SK-N-MC (cell line): Measurements from ENCODE around the gene PELI2.

Experiments
- DNase-seq: peaks from one replicate; pipeline ENCODE4 v3.0.0-alpha.2; 2011; ENCODE audit warnings: low read depth, low spot score
- H3K27ac ChIP-seq: fragments of 200-600 bp; sonication (generic); 2 replicates; pipeline ENCODE4 v1.5.1; 2016; ENCODE audit warnings: mixed run types
- H3K36me3 ChIP-seq: fragments of 200-600 bp; sonication (generic); 2 replicates; pipeline ENCODE4 v1.6.1; 2017; ENCODE audit warnings: antibody characterized with exemption, low read length, mixed read lengths; ENCODE audit not compliant: insufficient read depth
- H3K4me3 ChIP-seq: fragments of 200-600 bp; sonication (generic); 2 replicates; pipeline ENCODE4 v1.5.1; 2016
- H3K9ac ChIP-seq: fragments of 200-600 bp; sonication (generic); 2 replicates; pipeline ENCODE4 v1.8.0; 2017; ENCODE audit warnings: mixed run types, mixed read lengths; ENCODE audit not compliant: insufficient read length
- H3K9me3 ChIP-seq: fragments of 200-600 bp; sonication (generic); 2 replicates; pipeline ENCODE4 v1.6.1; 2017; ENCODE audit warnings: low read depth, mild to moderate bottlenecking, antibody characterized with exemption, low read length, moderate library complexity, mixed read lengths
- EZH2 ChIP-seq: fragments of 200-600 bp; sonication (generic); IDR thresholded peaks from one replicate; pipeline ENCODE4 v1.6.1; 2017; ENCODE audit warnings: antibody characterized with exemption
- FOXP2 ChIP-seq: optimal IDR thresholded peaks from 2 replicates; pipeline ENCODE3; 2011; ENCODE audit warnings: mild to moderate bottlenecking, moderate library complexity; ENCODE audit not compliant: insufficient read depth; ENCODE audit errors: extremely low read length, control extremely low read depth
- POLR2AphosphoS5 ChIP-seq: IDR thresholded peaks from 2 replicates; pipeline ENCODE4 v1.6.1; 2012; ENCODE audit warnings: mild to moderate bottlenecking, low read depth, low read length, borderline replicate concordance

The PELI2 gene

DNA sequence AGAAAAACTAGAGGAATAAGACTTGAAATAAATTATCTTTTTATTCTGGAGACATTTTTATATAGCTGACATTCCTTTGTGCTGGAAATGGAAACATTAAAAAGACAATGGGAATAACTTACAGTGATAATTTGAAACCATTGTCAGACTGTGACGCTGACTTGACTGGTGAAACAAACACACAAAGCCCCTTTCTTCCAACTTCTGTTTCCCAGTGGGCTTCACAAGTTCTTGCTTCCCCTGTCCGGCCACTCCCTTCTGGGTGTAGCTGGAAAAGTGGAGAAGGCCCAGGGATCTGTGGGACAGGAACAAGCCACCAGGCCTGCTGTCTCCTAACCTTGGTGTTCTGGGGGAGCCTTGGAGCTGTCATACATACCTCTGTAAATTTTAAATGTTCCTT lies 58.8 kb downstream of the PELI2 start:
- H3K36me3 ChIP-seq, result peaks cover 12% of the 10 kb centered on the region
- no peak for DNase-seq
- H3K9me3 ChIP-seq, result no peaks in the 10 kb centered on the region
- H3K4me3 ChIP-seq, result no peak overlapping the region
- TF ChIP-seq POLR2AphosphoS5 (no peak), FOXP2 (no peak)
- H3K27ac ChIP-seq, result peak overlapping the region; percentile 15
- no peak overlapping the region for H3K9ac ChIP-seq

DNA sequence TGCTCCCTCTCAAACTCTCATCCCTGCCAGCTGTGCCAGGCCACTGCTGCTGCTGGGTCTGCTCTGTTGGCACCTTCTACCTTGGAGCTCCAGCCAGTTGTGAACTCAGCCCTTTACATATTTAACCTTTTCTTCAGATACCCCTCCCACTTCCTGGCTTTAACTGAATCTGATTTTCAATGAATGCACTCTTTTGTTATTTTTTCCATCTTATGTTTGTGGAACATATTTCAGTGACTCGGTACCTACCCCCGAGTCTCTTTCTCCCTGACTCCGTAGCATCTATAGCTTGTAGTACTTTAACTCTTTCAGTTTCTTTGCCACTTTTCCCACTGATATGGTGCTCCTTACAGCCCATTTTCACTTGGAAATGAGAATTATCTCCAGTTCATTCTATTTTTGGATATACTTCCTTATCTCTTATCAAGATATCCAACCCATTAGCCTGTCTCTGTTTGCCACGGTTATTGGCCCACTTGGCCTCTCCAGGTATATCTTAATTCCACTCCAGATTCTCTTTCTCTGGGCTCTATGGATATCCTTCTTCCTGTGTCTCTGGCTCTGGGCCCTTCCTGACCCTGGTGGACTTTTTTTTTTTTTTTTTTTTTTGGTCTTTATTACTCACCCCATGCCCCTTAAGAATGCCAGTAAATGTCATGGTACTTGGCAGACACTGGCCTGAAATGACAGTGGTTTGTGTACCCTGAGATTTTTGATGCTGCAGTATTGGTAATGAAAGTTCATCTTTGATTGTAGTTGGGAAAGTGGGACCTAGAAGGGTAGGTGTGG lies 62.7 kb downstream of the PELI2 start:
- DNase-seq, result no peak
- no peak overlapping the region for H3K9ac ChIP-seq
- no peaks in the 10 kb centered on the region for H3K9me3 ChIP-seq
- H3K36me3 ChIP-seq, result peaks cover 12% of the 10 kb centered on the region
- H3K4me3 ChIP-seq, result no peak overlapping the region
- no peak overlapping the region for H3K27ac ChIP-seq
- TF ChIP-seq EZH2, result no peak
- no peak for TF ChIP-seq FOXP2
- TF ChIP-seq POLR2AphosphoS5, result no peak

DNA sequence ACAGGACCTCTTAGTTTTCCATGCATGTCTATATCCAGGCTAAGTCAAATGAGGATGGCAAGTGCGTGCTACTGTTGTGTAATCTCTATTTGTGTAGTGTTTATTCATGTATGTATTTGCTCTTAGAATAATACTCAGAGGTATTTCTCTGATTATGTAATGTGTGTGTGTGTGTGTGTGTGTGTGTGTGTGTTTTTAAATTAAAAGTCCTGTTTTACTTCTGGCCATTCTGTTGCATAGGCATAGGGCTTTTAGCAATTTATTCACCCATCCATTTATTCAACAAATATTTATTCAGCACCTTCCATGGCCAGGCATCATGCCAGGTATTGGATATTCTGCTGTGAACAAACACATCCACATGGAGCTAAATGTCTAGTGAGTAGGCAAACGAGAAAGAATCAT lies 63.5 kb downstream of the PELI2 start:
- no peak overlapping the region for H3K4me3 ChIP-seq
- H3K36me3 ChIP-seq, result peaks cover 12% of the 10 kb centered on the region
- no peak overlapping the region for H3K27ac ChIP-seq
- no peak for DNase-seq
- H3K9me3 ChIP-seq, result no peaks in the 10 kb centered on the region
- H3K9ac ChIP-seq, result no peak overlapping the region
- TF ChIP-seq EZH2 (no peak), POLR2AphosphoS5 (no peak), FOXP2 (no peak)

DNA sequence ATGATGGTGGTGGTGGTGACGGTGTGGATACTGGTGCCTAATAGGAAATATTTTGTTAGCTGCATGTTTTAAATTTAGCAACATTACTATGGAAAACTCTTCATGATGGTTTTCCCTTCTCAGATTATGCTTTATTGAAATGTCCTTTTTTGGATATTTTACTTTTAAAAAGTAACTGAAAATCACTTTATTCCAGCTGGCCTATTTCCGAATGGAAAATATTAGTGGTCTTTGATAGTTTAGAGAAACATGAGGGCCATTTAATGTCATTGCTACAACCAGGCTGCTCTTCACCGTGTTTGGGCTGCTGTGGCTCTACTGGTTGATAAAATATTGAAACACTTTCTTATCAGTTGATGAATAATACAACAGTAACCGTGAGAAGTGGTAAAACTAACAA lies 64.2 kb downstream of the PELI2 start:
- peaks cover 12% of the 10 kb centered on the region for H3K36me3 ChIP-seq
- no peak overlapping the region for H3K4me3 ChIP-seq
- no peaks in the 10 kb centered on the region for H3K9me3 ChIP-seq
- H3K27ac ChIP-seq, result no peak overlapping the region
- DNase-seq, result no peak
- H3K9ac ChIP-seq, result no peak overlapping the region
- TF ChIP-seq POLR2AphosphoS5, result no peak
- TF ChIP-seq FOXP2, result no peak
- no peak for TF ChIP-seq EZH2

DNA sequence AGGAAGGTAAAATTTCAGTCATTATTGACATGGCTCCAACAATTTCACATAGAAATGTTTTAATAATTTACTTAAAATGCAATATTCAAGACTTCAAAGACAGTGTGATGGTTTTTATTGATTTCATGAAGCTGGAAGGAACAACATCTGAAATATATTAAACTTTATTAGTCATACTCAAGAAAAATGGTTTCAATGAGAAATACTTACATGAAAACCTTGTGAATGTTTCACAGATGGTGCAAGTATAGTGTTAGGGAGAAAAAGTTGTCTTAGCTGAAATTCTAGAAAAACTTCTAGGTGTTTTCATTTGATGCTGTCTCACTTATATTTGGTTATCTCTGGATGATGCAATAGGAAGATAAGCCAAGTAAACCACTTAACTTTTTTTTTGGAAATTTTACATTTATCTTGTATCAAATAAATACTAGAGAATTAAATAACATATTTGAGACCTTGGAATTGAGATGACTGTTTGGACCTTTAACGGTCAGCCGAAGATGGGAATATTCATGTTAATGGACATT lies 65.5 kb downstream of the PELI2 start:
- Histone ChIP-seq H3K9me3 (no peaks in the 10 kb centered on the region), H3K36me3 (peaks cover 8% of the 10 kb centered on the region), H3K9ac (peak overlapping the region; percentile 13), H3K4me3 (peak overlapping the region; percentile 22), H3K27ac (peak overlapping the region; percentile 63)
- peak; percentile 14 for DNase-seq
- TF ChIP-seq EZH2, result no peak
- no peak for TF ChIP-seq POLR2AphosphoS5
- TF ChIP-seq FOXP2, result no peak

DNA sequence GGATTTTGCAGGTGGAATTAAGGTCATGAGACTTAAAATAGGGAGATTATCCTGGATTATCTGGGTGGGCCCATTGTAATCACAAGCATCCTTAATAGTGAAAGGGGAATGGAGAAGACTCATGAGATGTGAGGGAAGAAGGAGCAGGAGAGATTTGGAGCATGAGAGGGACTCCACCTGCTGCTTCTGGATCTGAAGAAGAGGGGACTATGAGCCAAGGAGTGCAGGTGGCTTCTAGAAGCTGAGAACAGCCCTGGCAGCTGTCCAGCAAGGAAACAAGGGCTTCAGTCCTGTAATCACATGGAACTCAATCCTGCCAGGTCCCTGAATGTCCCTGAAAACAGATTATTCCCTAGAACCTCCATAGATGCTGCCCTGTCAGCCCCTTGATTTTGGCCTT lies 67.8 kb downstream of the PELI2 start:
- Histone ChIP-seq H3K4me3 (no peak overlapping the region), H3K27ac (no peak overlapping the region), H3K9ac (no peak overlapping the region), H3K36me3 (no peaks in the 10 kb centered on the region; the same call in 1 of the 2 replicates), H3K9me3 (no peaks in the 10 kb centered on the region)
- no peak for DNase-seq
- TF ChIP-seq EZH2 (no peak), FOXP2 (no peak), POLR2AphosphoS5 (no peak)

DNA sequence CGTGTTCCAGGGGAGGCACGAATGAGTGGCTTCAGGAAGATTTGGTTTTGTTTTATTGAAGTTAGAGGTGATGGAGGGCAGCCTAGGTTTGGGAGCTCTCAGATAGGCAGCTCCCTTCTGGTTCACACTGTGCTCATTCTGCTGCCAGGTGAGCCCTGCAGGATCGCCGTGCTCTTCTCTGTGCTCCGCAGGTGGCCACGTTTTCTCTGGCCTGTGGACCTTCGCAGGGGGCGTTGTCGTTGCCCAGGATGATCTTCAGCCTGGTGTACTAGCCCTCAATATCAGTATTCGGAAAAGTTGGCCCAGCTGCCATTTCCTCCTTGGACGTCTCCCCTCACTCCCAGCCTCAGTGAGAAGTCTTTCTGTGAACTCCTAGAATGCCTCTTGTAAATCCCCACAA lies 69.5 kb downstream of the PELI2 start:
- Histone ChIP-seq H3K4me3 (no peak overlapping the region), H3K36me3 (no peaks in the 10 kb centered on the region; the same call in 1 of the 2 replicates), H3K9me3 (no peaks in the 10 kb centered on the region), H3K27ac (no peak overlapping the region), H3K9ac (no peak overlapping the region)
- TF ChIP-seq POLR2AphosphoS5 (no peak), FOXP2 (no peak), EZH2 (no peak)
- no peak for DNase-seq

DNA sequence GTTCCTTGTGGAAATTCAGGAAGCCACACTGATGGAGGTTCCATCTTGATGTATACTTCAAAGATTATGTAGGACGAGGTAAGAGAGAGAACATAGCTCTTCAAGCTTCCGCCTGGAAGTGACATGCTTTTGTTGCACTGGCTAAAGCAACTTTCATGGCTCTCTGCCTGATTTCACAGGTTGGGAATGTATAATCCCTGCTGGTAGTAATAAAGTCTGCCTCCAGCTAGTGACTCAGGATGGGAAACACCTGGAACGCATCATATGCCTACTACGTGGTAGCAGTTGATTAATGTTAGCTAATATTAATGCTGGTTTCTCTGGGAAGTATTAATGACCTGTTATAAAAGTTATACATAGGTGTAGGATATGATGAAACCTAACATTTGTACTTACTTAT lies 71.1 kb downstream of the PELI2 start:
- no peak for DNase-seq
- TF ChIP-seq EZH2 (no peak), POLR2AphosphoS5 (no peak), FOXP2 (no peak)
- Histone ChIP-seq H3K36me3 (peaks cover 2% of the 10 kb centered on the region; the same call in 1 of the 2 replicates), H3K9me3 (no peaks in the 10 kb centered on the region), H3K9ac (no peak overlapping the region), H3K4me3 (no peak overlapping the region), H3K27ac (no peak overlapping the region)
